GM18867 (cell line): ENCODE results near the gene ZNF132.

Experiments used
- ATAC-seq: cut with Tn5 transposase; IDR thresholded peaks from one replicate; pipeline ENCODE4 v1.9.1; 2021; ENCODE audit warnings: mild to moderate bottlenecking, moderate library complexity; ENCODE audit not compliant: unreplicated experiment

Gene ZNF132

DNA sequence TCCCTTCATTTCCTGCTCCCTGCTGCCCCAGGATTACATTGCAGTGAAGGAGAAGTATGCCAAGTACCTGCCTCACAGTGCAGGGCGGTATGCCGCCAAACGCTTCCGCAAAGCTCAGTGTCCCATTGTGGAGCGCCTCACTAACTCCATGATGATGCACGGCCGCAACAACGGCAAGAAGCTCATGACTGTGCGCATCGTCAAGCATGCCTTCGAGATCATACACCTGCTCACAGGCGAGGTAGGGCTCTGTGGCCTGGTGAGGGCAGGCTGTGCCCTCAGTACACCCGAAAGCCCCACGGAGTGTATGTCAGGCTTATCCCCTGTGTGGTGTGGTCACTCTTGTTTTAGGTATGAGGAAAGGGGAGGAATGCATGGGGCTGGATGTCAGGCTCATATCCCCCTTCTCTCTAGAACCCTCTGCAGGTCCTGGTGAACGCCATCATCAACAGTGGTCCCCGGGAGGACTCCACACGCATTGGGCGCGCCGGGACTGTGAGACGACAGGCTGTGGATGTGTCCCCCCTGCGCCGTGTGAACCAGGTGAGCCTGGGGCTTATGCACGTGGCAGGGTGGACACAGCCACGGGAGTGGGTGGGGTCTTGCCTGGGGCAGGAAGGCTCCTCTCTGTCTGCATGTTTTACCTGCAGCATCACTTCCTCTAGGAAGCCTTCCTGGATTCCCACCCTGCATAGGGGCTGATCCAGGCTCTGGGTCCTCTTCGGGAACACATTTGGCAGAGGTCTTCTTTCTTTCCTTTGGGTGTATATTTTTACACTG is 46.8 kb downstream of the ZNF132 start:
- no peak for ATAC-seq

DNA sequence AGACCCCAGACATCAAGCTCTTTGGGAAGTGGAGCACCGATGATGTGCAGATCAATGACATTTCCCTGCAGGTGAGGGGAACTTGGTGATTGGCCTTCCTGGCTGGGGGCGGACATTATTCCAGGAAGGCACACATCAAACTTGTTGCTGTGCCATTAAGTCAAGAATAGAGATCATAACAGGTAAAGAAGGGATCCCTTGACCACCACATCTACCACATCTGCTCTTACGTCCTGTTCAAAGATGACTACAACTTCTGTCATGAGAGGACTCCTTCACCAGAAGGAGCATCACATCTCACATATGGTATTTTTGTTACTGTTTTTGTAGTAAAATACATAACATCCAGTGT is 51.8 kb downstream of the ZNF132 start:
- ATAC-seq = no peak

DNA sequence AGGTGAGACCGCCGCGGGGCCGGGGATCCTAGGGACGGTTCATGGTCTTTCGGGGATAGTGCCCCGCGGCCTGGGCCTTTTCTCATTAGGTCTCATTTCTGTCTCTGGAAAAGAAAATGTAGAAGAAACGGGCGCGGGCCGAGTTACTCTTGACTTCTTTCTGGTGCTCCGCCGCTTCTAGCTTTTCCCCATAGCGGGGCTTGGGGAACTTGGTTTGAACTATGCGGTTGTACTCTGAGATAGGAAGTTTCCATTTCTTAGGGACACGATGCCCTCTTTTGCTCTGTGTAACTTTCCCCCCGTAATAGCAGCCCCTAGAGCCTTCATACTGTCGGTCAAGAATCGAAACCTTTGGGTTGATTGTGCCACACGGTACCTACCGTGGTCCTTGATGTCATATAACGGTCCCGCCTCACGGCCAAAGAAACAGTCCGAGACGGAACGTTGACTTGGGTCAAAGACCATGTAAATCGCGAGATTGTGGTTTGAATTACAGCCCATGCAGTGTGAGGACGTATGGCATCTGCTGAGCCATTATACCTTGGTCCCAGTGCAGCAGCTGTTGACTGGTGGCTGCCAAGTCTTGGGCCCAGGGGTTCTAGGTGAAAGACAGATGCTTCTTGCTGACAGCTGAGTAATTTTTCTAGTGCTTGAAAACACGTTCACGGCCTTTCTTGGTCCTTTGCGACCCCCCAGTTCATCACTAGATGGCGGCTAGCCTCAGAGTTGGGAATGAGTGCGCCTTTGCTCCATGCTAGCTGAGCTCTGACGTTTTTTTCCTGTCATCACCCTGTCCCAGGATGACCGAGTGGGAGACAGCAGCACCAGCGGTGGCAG is 52.4 kb downstream of the ZNF132 start:
- no peak for ATAC-seq

DNA sequence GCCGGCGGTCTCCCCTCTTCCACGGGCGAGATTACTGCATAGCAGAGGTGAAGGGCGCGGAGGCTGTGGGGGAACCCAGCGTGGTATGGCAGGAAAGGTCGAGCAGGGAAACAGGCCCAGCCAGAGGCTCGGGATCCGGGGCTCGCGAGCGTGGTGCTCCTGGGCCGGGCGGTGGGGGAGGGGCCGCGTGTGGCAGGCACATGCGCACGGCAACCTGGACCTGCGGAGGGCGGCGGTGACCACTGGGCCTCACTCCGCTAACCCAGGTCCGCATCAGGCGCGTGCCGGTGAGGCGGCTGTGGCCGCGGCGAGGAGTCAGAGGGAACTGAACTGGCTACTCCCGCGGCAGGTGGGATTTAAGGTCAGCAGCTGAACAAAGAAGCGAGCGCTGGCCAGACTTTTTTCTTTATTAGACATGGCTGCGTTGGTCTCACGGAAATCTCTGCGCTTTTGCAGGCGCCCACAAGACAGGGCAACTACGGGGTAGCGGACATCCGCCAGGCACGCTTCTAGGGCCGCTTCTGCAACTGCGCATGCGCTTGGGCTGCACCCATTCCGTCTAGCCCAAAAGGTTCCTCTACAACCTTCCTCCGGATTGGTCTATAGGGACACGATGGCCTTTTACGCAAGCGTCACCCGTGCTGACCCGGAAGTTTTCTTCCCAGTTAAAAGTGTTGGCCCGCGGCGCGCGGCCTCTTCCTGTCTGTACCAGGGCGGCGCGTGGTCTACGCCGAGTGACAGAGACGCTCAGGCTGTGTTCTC is 53.2 kb downstream of the ZNF132 start, which contains the start of gene RPS5:
Gene RPS5 (plus strand): TSS at position 694 of the 762 bp plus-strand sequence. CDS start 869 bp downstream, outside the sequence.
- ATAC-seq = peak; percentile 85

DNA sequence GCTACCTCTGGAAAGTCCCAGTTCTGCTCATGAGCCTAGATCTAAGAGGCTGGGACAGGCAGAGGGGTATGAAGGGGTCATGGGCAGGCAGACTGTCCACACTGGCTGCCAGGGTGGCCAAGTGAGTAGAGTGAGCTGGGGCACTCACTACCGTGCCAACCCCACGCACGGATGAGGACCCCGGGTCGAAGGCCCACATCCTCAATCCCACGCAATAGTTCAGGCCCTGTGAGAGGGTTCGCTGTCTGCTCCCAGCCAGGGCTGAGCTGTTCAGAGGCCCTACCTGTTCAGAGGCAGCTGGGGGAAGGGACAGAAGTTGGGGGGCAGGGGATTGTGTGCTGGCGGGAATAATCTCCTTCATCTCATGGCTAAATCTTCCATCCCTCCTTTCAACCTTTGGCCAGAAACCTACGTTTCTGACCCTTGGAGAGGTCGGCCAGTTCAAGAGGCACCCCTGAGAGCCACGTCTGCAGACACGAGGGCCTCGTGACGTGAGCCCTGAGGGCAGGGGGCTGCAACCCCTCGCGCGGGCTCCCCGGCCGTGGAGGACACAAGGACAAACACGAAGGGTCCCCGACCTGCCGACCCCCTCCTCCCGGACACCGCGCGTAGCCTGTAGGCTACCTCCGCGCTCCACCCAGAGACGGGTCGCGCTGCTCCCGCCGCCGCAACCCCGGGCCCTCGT is 53.9 kb downstream of the ZNF132 start:
- ATAC-seq = peak; percentile 0

DNA sequence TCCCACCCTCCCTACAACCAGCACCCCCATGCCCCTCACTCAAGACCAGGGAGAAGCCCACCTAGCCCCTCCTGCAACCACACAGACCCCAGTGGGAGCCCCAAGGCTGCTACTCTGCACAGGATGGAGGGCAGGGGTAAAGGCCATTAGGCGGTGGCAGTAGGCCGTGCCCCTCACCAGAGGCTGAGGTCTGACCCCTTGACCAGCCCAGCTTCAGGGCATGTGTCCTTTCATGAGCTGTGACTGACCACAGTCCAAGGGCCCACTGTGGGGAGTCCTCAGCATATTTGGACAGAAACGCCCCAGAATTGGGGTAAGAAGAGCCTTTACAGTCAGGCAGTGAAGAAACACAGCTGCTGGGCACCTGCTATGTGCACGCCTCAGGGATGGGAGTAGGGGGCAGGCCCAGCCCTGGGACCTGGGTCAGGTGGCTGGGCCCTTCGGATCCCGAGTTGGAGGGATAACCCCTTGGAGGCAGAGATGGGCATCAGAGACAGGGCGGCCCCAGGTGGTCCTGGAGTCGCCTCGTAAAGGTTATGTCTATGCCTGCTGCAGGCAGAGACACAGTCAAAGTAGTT is 54.6 kb downstream of the ZNF132 start:
- ATAC-seq = no peak

DNA sequence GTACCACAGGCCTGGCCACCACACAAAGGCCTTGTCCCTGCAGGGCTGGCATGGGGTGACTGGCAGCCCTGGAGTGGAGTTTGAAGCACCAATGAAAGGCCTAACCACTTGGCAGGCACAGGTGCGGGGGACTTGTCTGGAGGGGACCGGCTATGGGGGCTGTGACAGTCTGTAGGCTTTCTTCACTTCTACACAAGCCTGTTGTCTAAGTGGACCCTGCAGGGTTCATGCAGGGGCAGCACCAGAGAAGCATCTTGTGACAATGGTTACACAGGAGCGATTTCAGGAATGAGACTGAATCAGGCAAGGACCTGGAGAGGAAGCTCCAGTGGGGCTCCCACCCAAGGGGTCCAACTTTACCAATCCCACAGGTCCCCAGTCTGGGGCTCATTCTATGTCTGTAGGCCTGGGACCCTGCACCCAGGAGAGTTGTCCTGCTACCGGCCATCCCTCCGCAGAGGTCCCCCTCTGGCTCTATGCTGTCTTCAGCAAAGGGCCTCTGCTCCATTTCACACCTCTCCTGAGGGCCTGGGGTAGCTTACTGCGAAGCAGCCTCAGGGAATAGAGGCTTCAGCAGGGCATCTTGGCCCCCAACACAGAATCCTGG is 56.9 kb downstream of the ZNF132 start:
- ATAC-seq = no peak
